RWPE1 (cell line): Measurements from ENCODE around the gene ZNF714.

Source experiments
- CTCF ChIA-PET: fragments of 350-600 bp; sonication (Branson Sonifier 250); formaldehyde crosslinking; extraction: SDS; loops from one replicate; lab custom pipeline; 2021; lab: Yijun Ruan, JAX
- POLR2A ChIA-PET: fragments of 400-600 bp; formaldehyde crosslinking; extraction: SDS; loops from one replicate; lab custom pipeline; 2020; ENCODE audit warnings: antibody characterized with exemption; ENCODE audit not compliant: low non-redundant PET; lab: Yijun Ruan, JAX
- DNase-seq: peaks from one replicate; pipeline ENCODE4 v3.0.0; 2012; ENCODE audit warnings: low spot score
- H3K27ac ChIP-seq: fragments of 450-650 bp; 2 replicates; pipeline ENCODE4 v1.5.1; 2017
- TF ChIP-seq, protein P1 (sequence below): fragments of 450-650 bp; conservative IDR thresholded peaks from 2 replicates; pipeline ENCODE4 v1.5.1; 2017; ENCODE audit warnings: low read depth, mild to moderate bottlenecking

The ZNF714 gene

DNA sequence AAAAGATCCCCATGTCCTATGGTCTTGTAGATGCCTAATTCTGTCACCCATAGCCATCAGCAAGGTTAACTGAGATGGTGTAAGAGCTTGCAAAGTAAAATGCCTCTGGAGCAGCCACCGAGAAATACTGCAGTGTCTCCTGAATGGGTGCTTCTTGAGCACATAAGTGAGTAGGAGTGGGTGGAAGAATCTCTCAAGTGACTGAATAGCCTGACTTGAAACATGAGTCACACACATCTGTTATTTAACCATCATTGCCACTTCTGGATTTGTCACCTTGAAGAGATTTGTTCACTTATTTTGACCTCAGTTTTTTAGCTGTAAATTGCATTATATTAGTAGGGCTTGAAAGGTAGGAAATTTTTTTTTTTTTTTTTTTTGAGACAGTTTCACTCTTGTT is 2.3 kb downstream of the ZNF714 start:
- POLR2A ChIA-PET: no interaction called here
- CTCF ChIA-PET: no interaction called here
- DNase-seq: peak; percentile 4
- TF ChIP-seq, protein P1, sequence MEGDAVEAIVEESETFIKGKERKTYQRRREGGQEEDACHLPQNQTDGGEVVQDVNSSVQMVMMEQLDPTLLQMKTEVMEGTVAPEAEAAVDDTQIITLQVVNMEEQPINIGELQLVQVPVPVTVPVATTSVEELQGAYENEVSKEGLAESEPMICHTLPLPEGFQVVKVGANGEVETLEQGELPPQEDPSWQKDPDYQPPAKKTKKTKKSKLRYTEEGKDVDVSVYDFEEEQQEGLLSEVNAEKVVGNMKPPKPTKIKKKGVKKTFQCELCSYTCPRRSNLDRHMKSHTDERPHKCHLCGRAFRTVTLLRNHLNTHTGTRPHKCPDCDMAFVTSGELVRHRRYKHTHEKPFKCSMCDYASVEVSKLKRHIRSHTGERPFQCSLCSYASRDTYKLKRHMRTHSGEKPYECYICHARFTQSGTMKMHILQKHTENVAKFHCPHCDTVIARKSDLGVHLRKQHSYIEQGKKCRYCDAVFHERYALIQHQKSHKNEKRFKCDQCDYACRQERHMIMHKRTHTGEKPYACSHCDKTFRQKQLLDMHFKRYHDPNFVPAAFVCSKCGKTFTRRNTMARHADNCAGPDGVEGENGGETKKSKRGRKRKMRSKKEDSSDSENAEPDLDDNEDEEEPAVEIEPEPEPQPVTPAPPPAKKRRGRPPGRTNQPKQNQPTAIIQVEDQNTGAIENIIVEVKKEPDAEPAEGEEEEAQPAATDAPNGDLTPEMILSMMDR: no peak
- H3K27ac ChIP-seq: no peak overlapping the region

DNA sequence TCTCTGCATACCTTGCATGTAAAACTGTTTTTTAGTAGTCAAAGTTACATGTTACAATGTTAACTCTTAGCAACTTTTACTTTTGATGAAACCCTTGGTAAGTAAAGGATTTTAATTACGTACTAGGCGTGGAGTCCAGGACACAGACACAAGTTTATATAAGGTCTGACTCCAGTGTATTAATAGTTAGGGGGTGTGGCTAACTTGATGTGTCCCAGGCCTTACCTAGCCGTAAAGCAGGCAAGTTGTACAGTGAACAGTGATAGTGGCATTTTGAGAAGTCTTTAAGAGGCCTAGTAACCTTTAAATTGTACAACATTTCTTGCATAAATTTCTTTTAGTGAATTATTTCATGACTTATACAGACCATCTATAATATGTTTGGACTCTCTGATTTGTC is 5.9 kb downstream of the ZNF714 start:
- ChIA-PET POLR2A (no interaction called here), CTCF (no interaction called here)
- no peak for DNase-seq
- H3K27ac ChIP-seq: no peak overlapping the region
- TF ChIP-seq, protein P1: no peak

DNA sequence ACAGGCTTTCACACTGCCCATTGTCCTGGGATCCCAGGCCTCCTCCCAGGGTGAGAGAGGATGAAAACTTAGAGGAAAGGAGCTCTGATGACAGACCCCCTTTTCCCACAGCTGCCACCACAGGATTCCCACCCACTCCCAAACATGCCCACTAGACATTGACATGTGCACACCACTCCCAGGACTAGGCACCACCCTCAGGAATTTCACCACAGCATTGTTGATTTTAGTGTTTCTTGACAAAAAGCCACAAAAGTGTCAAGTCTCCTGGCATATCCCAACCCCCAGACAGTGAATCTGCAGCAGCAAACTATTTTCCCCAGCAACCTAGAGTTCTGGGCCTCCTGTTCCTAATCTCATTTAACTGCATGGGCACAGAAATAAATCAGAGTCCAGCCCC is 10.1 kb downstream of the ZNF714 start:
- H3K27ac ChIP-seq: peak overlapping the region; percentile 52
- TF ChIP-seq, protein P1: no peak
- POLR2A ChIA-PET: no interaction called here
- DNase-seq: no peak
- CTCF ChIA-PET: no interaction called here

DNA sequence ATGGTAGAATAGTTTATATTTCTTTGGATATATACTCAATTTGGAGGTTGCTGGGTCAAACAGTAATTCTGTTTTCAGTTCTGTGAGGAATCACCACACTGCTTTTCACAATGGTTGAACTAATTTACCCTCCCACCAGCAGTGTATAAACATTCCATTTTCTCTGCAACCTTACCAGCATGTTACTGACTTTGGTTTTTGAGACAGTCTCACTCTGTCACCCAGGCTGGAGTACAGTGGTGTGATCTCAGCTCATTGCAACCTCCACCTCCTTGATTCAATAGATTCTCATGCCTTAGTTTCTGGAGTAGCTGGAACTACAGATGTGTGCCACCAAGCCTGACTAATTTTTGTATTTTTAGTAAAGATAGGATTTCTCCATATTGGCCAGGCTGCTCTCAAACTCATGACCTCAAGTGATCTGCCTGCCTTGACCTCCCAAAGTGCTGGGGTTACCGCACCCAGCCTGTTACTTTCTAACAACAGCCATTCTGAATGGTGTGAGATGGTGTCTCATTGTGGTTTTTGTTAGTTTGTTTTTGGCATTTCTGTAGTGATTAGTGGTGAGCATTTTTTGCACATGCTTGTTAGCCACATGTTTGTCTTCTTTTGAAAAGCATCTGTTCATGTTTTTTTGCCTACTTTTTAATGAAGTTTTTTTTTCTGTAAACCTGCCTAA is 12.5 kb downstream of the ZNF714 start:
- H3K27ac ChIP-seq: no peak overlapping the region
- ChIA-PET POLR2A (no interaction called here), CTCF (interaction anchor here (0.8 kb wide), 1 partner anchor 11 kb away, joined by 4 read pairs; no protein-coding TSS in a partner anchor)
- TF ChIP-seq, protein P1: no peak
- DNase-seq: no peak

DNA sequence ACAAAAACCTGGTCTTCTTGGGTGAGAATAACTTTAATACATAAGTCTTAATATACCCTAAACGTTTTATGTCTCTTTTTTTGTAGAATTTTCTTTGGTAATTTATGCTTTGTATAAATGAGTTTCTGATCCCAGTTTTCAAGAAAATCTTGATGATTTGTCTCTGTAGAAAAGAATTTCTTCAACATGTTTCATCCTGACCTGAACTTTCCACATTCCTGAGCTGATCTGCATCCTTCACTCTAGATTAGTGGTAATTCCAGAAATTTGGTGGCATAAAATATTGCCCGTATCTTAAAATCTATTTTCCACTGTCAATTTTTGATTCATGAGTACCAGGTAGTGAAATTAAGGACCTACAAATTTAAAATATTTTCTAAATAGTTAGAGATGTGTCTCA is 16.3 kb downstream of the ZNF714 start:
- POLR2A ChIA-PET: no interaction called here
- TF ChIP-seq, protein P1: no peak
- CTCF ChIA-PET: no interaction called here

DNA sequence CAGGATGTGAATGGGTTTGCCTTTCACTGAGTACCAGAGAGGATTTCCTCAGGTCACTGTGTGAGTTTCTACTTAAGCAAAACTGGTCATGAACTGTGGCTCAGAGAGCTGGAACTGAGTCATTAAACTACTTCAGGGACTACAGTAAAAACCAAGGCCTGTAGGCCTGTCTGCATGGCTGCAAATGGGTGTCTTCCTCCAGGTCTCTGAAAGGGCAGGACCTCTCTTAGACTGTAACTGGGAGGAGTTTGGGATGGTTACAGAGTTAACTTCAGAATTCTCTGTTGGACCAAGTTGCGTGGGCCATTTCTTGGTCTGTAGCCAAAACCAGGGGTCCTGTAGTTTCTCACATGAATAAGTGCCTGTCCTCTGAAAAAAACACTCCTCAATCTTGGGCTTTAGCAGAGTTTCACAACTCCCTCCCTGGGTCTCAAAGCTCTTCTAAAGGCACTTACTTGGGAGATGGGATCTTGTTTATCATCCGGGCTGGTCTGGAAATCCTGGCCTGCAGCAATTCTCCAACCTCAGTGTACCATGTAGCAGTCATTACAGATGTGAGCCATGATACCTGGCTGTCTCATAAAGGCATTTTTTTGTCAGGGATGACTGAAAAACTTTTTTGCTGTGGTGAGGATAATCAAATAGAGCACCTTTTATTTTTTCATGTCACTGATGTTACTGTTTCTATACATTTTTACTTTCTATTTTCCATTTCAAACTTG is 19.7 kb downstream of the ZNF714 start:
- TF ChIP-seq, protein P1: no peak
- no peak overlapping the region for H3K27ac ChIP-seq
- ChIA-PET POLR2A (no interaction called here), CTCF (no interaction called here)
- no peak for DNase-seq

More for the DNA sequence above, 16.3 kb downstream of the ZNF714 start:
- peak; percentile 3 for DNase-seq
- no peak overlapping the region for H3K27ac ChIP-seq
